Neural cell (in vitro differentiated cells): Measurements from ENCODE around the gene CLDN24.

ENCODE experiments used
- CTCF ChIP-seq: fragments of 450-650 bp; IDR thresholded peaks from 2 replicates; pipeline ENCODE4 v1.5.1; 2014; ENCODE audit warnings: antibody characterized with exemption, mild to moderate bottlenecking, moderate library complexity; ENCODE audit not compliant: poor library complexity, severe bottlenecking
- EZH2 ChIP-seq: fragments of 200-600, 300-800 bp; shearing (Covaris generic), sonication (generic); IDR thresholded peaks from 2 replicates; pipeline ENCODE4 v1.6.1; 2014; ENCODE audit warnings: antibody characterized with exemption, low read length, borderline replicate concordance, mild to moderate bottlenecking; ENCODE audit not compliant: insufficient read depth, poor library complexity, severe bottlenecking
- SMC3 ChIP-seq: fragments of 450-650 bp; conservative IDR thresholded peaks from 2 replicates; pipeline ENCODE4 v1.6.1; 2014; ENCODE audit warnings: antibody characterized with exemption, mild to moderate bottlenecking, moderate library complexity; ENCODE audit not compliant: poor library complexity
- TAF1 ChIP-seq: IDR thresholded peaks from 2 replicates; pipeline ENCODE4 v1.6.1; 2012; ENCODE audit warnings: low read depth

- TF ChIP-seq CTCF (no peak), SMC3 (no peak), EZH2 (no peak), TAF1 (no peak)
These were observed 7.0 kb upstream of the CLDN24 start for GRCh38 chr4:183329244-183329643.
